HepG2 (cell line): Measurements from ENCODE around the gene TFE3. TPM values are rescaled to one million over a fixed set of nuclear protein-coding genes. Genes with fewer than 3 reads are reported as not detected.

Experiments used
- ELF3 ChIP-seq: IDR thresholded peaks from 2 replicates; pipeline ENCODE4 v1.6.1; 2016; ENCODE audit warnings: missing genetic modification reagents, missing compliant biosample characterization
- HNF4A ChIP-seq: sonication (generic); formaldehyde crosslinking; IDR thresholded peaks from 2 replicates; pipeline ENCODE4 v1.4.0; 2020; ENCODE audit warnings: missing genetic modification reagents
- MIER3 ChIP-seq: IDR thresholded peaks from 2 replicates; pipeline ENCODE4 v1.6.1; 2016; ENCODE audit warnings: missing compliant biosample characterization, borderline replicate concordance
- RBM39 ChIP-seq: fragments of 200-400 bp; formaldehyde crosslinking; IDR thresholded peaks from one replicate; pipeline ENCODE4 v1.6.1; 2018; ENCODE audit warnings: antibody characterized with exemption, mild to moderate bottlenecking, low read depth, low read length; ENCODE audit not compliant: poor library complexity, severe bottlenecking
- SIN3A ChIP-seq: IDR thresholded peaks from 2 replicates; pipeline ENCODE4 v1.6.1; 2011; ENCODE audit warnings: low read depth, mild to moderate bottlenecking, control low read depth, low read length, borderline replicate concordance
- SMAD9 ChIP-seq: sonication (generic); formaldehyde crosslinking; IDR thresholded peaks from 2 replicates; pipeline ENCODE4 v1.5.1; 2020; ENCODE audit warnings: mild to moderate bottlenecking, missing genetic modification reagents
- YEATS2 ChIP-seq: sonication (generic); formaldehyde crosslinking; IDR thresholded peaks from 2 replicates; pipeline ENCODE4 v1.4.0; 2020; ENCODE audit warnings: missing genetic modification reagents, borderline replicate concordance
- ZNF207 ChIP-seq: fragments of 450-650 bp; IDR thresholded peaks from 2 replicates; pipeline ENCODE4 v1.6.1; 2016; ENCODE audit warnings: antibody characterized with exemption, borderline replicate concordance
- ZNF713 ChIP-seq: sonication (generic); formaldehyde crosslinking; IDR thresholded peaks from 2 replicates; pipeline ENCODE4 v1.4.0; 2020; ENCODE audit warnings: mild to moderate bottlenecking, missing genetic modification reagents
- ZNF761 ChIP-seq: sonication (generic); formaldehyde crosslinking; conservative IDR thresholded peaks from 2 replicates; pipeline ENCODE4 v1.4.0; 2020; ENCODE audit warnings: mild to moderate bottlenecking, missing genetic modification reagents
- polyA plus RNA-seq, 8 experiments: library from polyadenylated mRNA; depleted of rRNA in 3 of 8; stranded (reverse) in 7 of 8; unstranded in 1 of 8; fragments of >200 nt; fragmentation: Illumina TruSeq in 4 of 8; extraction: Trizol in 4 of 8; gene quantifications; 2 replicates each; pipeline versions ENCODE4 v1.2.1 to v1.2.3, GENCODE V29; 2011 to 2016; ENCODE audit warnings: low read depth in 4 of 8, missing spikeins in 1 of 8, mixed read lengths in 1 of 8; ENCODE audit not compliant: insufficient read depth in 1 of 8
- total RNA-seq, 5 experiments: library from RNA; depleted of rRNA; stranded (reverse); fragments of >200 nt; fragmentation: Illumina TruSeq; extraction: Trizol; gene quantifications; 2 replicates each; pipeline ENCODE4 v1.2.3, GENCODE V29; 2016; ENCODE audit warnings: low read depth in 1 of 5
- TF ChIP-seq, protein P1 (sequence below): sonication (generic); formaldehyde crosslinking; IDR thresholded peaks from 2 replicates; pipeline ENCODE4 v1.4.0; 2020; ENCODE audit warnings: mild to moderate bottlenecking, missing genetic modification reagents
- TF ChIP-seq, protein P2 (sequence below): sonication (generic); formaldehyde crosslinking; IDR thresholded peaks from 2 replicates; pipeline ENCODE4 v1.4.0; 2020; ENCODE audit warnings: mild to moderate bottlenecking, missing genetic modification reagents
- TF ChIP-seq, protein P3 (sequence below): sonication (generic); formaldehyde crosslinking; IDR thresholded peaks from 2 replicates; pipeline ENCODE4 v1.8.1; 2023; ENCODE audit warnings: mild to moderate bottlenecking, missing genetic modification reagents, borderline replicate concordance
- TF ChIP-seq, protein P4 (sequence below): sonication (generic); formaldehyde crosslinking; IDR thresholded peaks from 2 replicates; pipeline ENCODE4 v1.5.0; 2020; ENCODE audit warnings: mild to moderate bottlenecking, missing genetic modification reagents

Gene TFE3
- total and polyA plus RNA-seq, 2 of the 13 experiments (the other 11 are each of a cell fraction or from before 2014, with no cell fraction given): 8.3 to 12.3 TPM

DNA sequence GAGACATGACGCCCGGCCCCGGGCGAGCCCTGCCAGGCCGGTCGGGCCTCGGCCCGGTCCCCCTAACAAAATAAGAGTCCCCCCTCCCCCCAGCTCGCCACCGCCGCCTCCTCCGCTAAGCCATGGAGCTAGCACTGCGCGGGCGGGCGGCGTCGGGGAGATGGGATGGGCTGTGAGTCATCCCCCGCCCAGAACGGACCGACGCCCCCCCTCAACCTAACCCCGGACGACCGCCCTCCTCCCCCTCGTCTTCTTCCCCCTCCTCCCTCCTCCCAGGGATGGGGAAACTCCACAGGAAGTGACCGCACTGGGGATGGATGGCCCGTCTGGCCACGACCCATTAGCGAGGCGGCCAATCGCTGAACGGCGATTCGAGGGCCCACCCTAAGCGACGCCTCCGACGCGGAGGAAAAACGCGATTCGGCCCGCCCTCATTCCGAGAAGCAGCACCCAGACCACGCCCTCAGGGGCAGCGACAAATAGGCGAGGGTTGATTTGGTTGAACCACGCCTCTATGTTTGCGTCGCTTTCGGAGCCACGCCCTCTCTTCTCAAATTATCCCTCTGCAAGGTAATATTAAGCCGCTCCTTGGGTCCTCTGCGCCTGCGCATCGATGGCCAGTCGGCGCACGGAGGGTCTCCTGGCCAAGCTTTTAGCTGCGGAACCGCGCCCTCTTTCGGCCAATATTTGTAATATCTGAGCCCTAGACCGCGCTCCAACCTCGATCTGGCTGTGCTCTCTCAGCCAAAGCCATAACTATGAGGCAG, at the start of gene TFE3 (continued):
- TF ChIP-seq, protein P1, sequence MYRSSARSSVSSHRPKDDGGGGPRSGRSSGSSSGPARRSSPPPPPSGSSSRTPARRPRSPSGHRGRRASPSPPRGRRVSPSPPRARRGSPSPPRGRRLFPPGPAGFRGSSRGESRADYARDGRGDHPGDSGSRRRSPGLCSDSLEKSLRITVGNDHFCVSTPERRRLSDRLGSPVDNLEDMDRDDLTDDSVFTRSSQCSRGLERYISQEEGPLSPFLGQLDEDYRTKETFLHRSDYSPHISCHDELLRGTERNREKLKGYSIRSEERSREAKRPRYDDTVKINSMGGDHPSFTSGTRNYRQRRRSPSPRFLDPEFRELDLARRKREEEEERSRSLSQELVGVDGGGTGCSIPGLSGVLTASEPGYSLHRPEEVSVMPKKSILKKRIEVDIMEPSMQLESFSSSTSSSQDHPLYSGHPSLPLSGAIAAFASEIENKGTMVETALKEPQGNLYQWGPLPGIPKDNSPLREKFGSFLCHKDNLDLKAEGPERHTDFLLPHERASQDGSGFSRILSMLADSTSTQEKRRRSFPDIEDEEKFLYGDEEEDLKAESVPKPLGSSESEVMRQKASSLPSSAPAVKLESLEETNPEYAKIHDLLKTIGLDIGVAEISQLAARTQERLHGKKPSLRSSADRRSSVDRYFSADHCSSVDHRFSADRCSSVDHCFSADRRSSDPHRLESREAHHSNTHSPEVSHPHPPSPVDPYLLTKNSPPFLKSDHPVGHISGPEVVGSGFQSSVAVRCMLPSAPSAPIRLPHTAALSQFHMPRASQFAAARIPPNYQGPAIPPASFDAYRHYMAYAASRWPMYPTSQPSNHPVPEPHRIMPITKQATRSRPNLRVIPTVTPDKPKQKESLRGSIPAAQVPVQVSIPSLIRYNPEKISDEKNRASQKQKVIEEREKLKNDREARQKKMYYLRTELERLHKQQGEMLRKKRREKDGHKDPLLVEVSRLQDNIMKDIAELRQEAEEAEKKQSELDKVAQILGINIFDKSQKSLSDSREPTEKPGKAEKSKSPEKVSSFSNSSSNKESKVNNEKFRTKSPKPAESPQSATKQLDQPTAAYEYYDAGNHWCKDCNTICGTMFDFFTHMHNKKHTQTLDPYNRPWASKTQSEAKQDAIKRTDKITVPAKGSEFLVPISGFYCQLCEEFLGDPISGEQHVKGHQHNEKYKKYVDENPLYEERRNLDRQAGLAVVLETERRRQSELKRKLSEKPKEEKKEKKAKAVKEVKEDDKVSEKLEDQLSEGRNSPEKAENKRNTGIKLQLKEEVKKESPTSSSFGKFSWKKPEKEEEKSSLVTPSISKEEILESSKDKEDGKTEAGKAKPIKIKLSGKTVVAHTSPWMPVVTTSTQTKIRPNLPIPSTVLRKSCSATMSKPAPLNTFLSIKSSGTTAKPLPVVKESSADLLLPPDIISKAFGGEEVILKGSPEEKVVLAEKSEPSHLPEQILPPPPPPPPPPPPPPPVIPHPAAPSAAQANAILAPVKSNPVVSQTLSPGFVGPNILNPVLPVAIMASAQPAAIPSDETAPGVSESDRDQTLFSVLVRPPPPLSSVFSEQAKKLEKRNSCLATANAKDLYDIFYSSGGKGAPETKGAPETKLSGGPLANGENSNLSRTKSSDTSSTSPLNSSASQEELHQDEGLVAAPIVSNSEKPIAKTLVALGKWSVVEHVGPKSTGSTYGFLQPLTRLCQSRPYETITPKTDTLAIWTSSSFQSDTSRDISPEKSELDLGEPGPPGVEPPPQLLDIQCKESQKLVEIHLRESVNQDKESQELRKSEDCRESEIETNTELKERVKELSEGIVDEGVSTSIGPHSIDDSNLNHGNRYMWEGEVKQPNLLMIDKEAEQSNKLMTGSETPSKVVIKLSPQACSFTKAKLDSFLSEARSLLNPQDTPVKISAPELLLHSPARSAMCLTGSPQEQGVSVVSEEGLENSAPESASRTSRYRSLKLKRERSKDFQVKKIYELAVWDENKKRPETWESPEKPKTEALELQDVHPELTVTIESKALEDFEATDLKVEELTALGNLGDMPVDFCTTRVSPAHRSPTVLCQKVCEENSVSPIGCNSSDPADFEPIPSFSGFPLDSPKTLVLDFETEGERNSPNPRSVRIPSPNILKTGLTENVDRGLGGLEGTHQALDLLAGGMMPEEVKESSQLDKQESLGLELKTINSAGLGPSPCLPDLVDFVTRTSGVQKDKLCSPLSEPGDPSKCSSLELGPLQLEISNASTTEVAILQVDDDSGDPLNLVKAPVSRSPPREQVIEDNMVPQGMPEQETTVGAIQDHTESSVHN (CRISPR knock-in tag): no peak
- TF ChIP-seq ZNF761 (CRISPR knock-in tag): no peak
- no peak for TF ChIP-seq SIN3A
- TF ChIP-seq ELF3: no peak
- TF ChIP-seq, protein P2, sequence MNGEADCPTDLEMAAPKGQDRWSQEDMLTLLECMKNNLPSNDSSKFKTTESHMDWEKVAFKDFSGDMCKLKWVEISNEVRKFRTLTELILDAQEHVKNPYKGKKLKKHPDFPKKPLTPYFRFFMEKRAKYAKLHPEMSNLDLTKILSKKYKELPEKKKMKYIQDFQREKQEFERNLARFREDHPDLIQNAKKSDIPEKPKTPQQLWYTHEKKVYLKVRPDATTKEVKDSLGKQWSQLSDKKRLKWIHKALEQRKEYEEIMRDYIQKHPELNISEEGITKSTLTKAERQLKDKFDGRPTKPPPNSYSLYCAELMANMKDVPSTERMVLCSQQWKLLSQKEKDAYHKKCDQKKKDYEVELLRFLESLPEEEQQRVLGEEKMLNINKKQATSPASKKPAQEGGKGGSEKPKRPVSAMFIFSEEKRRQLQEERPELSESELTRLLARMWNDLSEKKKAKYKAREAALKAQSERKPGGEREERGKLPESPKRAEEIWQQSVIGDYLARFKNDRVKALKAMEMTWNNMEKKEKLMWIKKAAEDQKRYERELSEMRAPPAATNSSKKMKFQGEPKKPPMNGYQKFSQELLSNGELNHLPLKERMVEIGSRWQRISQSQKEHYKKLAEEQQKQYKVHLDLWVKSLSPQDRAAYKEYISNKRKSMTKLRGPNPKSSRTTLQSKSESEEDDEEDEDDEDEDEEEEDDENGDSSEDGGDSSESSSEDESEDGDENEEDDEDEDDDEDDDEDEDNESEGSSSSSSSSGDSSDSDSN: no peak; the same call in none of the 2 replicates
- no peak for TF ChIP-seq RBM39
- no peak for TF ChIP-seq HNF4A
- no peak for TF ChIP-seq ZNF207
- no peak for TF ChIP-seq SMAD9 (CRISPR knock-in tag)
- no peak for TF ChIP-seq MIER3 (CRISPR knock-in tag)
- TF ChIP-seq ZNF713: no peak
- TF ChIP-seq, protein P3, sequence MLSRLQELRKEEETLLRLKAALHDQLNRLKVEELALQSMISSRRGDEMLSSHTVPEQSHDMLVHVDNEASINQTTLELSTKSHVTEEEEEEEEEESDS (CRISPR knock-in tag): no peak
- TF ChIP-seq, protein P4, sequence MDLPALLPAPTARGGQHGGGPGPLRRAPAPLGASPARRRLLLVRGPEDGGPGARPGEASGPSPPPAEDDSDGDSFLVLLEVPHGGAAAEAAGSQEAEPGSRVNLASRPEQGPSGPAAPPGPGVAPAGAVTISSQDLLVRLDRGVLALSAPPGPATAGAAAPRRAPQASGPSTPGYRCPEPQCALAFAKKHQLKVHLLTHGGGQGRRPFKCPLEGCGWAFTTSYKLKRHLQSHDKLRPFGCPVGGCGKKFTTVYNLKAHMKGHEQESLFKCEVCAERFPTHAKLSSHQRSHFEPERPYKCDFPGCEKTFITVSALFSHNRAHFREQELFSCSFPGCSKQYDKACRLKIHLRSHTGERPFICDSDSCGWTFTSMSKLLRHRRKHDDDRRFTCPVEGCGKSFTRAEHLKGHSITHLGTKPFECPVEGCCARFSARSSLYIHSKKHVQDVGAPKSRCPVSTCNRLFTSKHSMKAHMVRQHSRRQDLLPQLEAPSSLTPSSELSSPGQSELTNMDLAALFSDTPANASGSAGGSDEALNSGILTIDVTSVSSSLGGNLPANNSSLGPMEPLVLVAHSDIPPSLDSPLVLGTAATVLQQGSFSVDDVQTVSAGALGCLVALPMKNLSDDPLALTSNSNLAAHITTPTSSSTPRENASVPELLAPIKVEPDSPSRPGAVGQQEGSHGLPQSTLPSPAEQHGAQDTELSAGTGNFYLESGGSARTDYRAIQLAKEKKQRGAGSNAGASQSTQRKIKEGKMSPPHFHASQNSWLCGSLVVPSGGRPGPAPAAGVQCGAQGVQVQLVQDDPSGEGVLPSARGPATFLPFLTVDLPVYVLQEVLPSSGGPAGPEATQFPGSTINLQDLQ (CRISPR knock-in tag): no peak
- TF ChIP-seq YEATS2: no peak
